Cardiac fibroblast (primary cell): ENCODE data around the gene CACNB2.
"Not testable (repeated sequence)": the region's sequence is repeated elsewhere in the genome, so short reads cannot be mapped to it uniquely, and the experiment has no call there.

Experiments
- DNase-seq, 2 donors: peaks; one replicate each; pipeline versions ENCODE4 v3.0.0 to v3.0.0-alpha.2; 2010; ENCODE audit warnings: low read depth in 2 of 2
- H3K4me3 ChIP-seq, 2 donors: replicated peaks in 1 of 2; 1 replicate in 1 of 2; 2 replicates in 1 of 2; pipeline ENCODE4 v1.5.1; 2011; ENCODE audit warnings: low read depth in 2 of 2, low read length in 2 of 2, mild to moderate bottlenecking in 2 of 2, moderate library complexity in 1 of 2
- CTCF ChIP-seq: IDR thresholded peaks from one replicate; pipeline ENCODE4 v1.5.1; 2011; ENCODE audit warnings: low read depth, mild to moderate bottlenecking, low read length, inconsistent platforms

CACNB2 gene

DNA sequence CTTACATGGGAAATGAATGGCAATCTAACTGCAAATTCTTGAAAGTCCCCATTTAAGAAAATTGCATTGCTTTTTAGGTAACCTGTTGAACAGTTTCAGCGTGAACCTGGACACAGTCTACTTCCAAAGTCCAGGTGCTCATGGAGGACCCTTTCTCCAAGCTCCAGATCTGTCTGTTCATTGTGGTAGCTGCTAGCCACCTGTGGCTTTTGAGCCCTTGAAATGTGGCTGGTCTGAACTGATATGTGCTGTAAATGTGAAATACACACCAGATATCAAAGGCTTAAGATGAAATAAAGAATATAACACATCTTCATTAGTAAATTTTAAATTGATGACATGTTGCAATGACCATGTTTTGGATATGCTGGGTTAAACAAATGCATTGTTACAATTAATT is 4.2 kb downstream of the CACNB2 start:
- no peak for DNase-seq
- H3K4me3 ChIP-seq, result no peak overlapping the region
- no peak for TF ChIP-seq CTCF

GRCh38 chr10:18144928-18145327 is 4.7 kb downstream of the CACNB2 start:
- no peak overlapping the region for H3K4me3 ChIP-seq
- TF ChIP-seq CTCF, result no peak
- DNase-seq, result peak; percentile 28 to 56

- no peak overlapping the region for H3K4me3 ChIP-seq
- no peak for TF ChIP-seq CTCF
Measured at GRCh38 chr10:18145652-18146051, 5.4 kb downstream of the CACNB2 start.

GRCh38 chr10:18149196-18149800 is 9.1 kb downstream of the CACNB2 start:
- DNase-seq, result no peak
- H3K4me3 ChIP-seq, result no peak overlapping the region
- TF ChIP-seq CTCF, result no peak

More at GRCh38 chr10:18145652-18146051, 5.4 kb downstream of the CACNB2 start:
- DNase-seq, result peak; percentile 51 to 67

DNA sequence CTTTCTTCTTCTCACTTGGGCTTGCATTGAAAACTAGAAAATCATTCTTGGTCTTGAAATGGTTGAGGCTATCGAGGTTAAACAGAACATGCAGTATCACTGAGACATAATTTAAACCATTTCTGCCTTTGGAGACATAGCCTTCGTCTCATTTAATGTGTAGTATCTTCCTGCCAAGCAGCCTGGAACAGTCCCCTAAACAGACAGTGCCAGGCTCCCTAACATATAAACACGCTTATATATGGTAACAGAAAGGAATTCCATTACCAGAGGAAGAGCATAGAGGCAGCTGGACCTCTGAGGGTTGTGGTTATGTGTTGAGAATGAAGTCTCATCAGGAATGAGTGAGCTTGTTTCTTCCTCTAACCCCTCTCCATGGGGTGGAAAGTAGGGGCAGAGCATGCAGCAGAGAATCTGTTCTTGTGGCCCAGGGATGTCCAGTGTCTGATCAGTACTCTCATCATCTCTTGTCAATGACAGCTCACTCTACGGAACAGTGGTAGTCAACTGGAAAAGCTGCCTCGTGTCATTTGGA is 11.2 kb downstream of the CACNB2 start:
- no peak for DNase-seq
- H3K4me3 ChIP-seq, result no peak overlapping the region
- TF ChIP-seq CTCF, result no peak

- not testable (repeated sequence) for DNase-seq, H3K4me3 ChIP-seq
Measured at GRCh38 chr10:18153381-18153780, 13.2 kb downstream of the CACNB2 start.

DNA sequence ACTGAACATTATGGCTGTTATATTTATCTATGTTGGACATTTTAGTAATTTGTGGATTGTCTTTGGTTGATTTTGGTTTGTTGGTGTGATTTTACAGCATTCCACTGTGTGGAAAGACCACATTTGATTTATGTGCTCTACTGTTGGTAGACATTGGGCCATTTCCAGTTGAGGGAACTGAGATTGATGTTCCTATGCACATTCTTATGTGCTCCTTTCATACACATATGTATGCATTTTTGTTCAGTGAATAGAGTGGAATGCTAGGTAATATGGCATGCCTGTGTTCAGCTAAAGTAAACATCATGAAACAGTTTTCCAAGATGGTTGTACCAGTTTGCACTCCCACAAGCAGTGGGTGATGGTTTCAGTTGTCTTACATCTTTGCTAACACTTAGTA is 15.1 kb downstream of the CACNB2 start:
- H3K4me3 ChIP-seq, result no peak overlapping the region
- no peak for DNase-seq
- TF ChIP-seq CTCF, result no peak

DNA sequence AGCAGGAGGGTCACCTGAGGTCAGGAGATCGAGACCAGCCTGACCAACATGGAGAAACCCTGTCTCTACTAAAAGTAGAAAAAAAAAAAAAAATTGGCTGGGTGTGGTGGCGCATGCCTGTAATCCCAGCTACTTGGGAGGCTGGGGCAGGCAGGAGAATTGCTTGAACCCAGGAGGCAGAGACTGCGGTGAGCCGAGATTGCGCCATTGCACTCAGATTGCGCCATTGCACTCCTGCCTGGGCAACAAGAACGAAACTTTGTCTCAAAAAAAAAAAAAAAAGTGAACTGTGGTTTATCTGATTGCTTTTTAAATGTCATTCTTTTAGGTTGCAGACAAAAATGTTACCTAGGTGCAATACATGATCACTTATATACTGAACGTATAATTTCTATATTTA is 16.6 kb downstream of the CACNB2 start:
- not testable (repeated sequence) for H3K4me3 ChIP-seq, DNase-seq
